T-helper 2 cell (primary cell): Measurements from ENCODE around the gene TARM1.
A peak's percentile ranks its signal among the peaks of the same experiment; 100 is the strongest.
"Not testable (repeated sequence)": the region's sequence is repeated elsewhere in the genome, so short reads cannot be mapped to it uniquely, and the experiment has no call there.

Experiments used
- DNase-seq, 5 experiments: peaks; one replicate each; pipeline versions ENCODE4 v3.0.0 to v3.0.0-alpha.2; 2012 to 2022

The TARM1 gene

GRCh38 chr19:54099190-54099902 lies 18.2 kb upstream of the TARM1 start:
- no peak for DNase-seq

GRCh38 chr19:54096617-54097106 lies 15.5 kb upstream of the TARM1 start:
- peak in 2 of 5 experiments; percentile 35 to 67 for DNase-seq

GRCh38 chr19:54095859-54096616 lies 14.9 kb upstream of the TARM1 start:
- peak in 4 of 5 experiments; percentile 16 to 67 (median 38) for DNase-seq

GRCh38 chr19:54095136-54095858 lies 14.1 kb upstream of the TARM1 start:
- no peak for DNase-seq

- DNase-seq, result no peak
Measured at GRCh38 chr19:54094426-54095000, 13.3 kb upstream of the TARM1 start.

- DNase-seq, result no peak
Measured at GRCh38 chr19:54084410-54084809, 3.2 kb upstream of the TARM1 start.

- no peak for DNase-seq
Measured at GRCh38 chr19:54077334-54077733, 3.8 kb downstream of the TARM1 start.

GRCh38 chr19:54074851-54075250 lies 6.3 kb downstream of the TARM1 start:
- DNase-seq, result no peak

- no peak for DNase-seq
Measured at GRCh38 chr19:54073829-54074228, 7.3 kb downstream of the TARM1 start.

- DNase-seq, result no peak
Measured at GRCh38 chr19:54069470-54069869, 11.7 kb downstream of the TARM1 start.

GRCh38 chr19:54063350-54064116 lies 17.6 kb downstream of the TARM1 start, which contains the start of gene VSTM1:
Gene VSTM1, minus strand, starts transcription at chr19:54063897. Its CDS starts 120 bp downstream, at chr19:54063777.
- no peak for DNase-seq

- DNase-seq, result no peak
Measured at GRCh38 chr19:54062643-54063042, 18.5 kb downstream of the TARM1 start.

- DNase-seq, result no peak
Measured at GRCh38 chr19:54047616-54048015, 33.5 kb downstream of the TARM1 start.

GRCh38 chr19:54045771-54046170 lies 35.4 kb downstream of the TARM1 start:
- DNase-seq, result no peak

- no peak for DNase-seq
Measured at GRCh38 chr19:54042989-54043388, 38.2 kb downstream of the TARM1 start.

GRCh38 chr19:54041969-54042606 lies 39.1 kb downstream of the TARM1 start:
- DNase-seq, result no peak

- no peak for DNase-seq
Measured at GRCh38 chr19:54040003-54040402, 41.2 kb downstream of the TARM1 start.

GRCh38 chr19:54036542-54036941 lies 44.6 kb downstream of the TARM1 start:
- DNase-seq, result not testable (repeated sequence)

- DNase-seq, result no peak
Measured at GRCh38 chr19:54035215-54036178, 45.7 kb downstream of the TARM1 start.

GRCh38 chr19:54030895-54031586 lies 50.1 kb downstream of the TARM1 start:
- no peak for DNase-seq
